Type B pancreatic cell (in vitro differentiated cells): ENCODE measurements around the gene ADAMTS6. TPM values are rescaled to one million over a fixed set of nuclear protein-coding genes. Genes with fewer than 3 reads are reported as not detected.

Source experiments
- DNase-seq: peaks from one replicate; pipeline ENCODE4 v3.0.0; 2021; ENCODE audit warnings: mixed read lengths; ENCODE audit not compliant: unreplicated experiment; ENCODE audit errors: extremely low spot score
- H3K27ac Mint-ChIP-seq: 2 replicates; pipeline ENCODE4 v1.8.0; 2021; ENCODE audit warnings: mild to moderate bottlenecking, mixed read lengths
- H3K27me3 Mint-ChIP-seq: 2 replicates; pipeline ENCODE4 v1.8.0; 2021; ENCODE audit warnings: mixed read lengths
- H3K36me3 Mint-ChIP-seq: 2 replicates; pipeline ENCODE4 v1.8.0; 2021; ENCODE audit warnings: mixed read lengths
- H3K4me1 Mint-ChIP-seq: one replicate; pipeline ENCODE4 v1.8.0; 2021; ENCODE audit warnings: mixed read lengths; ENCODE audit not compliant: unreplicated experiment
- H3K4me3 Mint-ChIP-seq: 2 replicates; pipeline ENCODE4 v1.8.0; 2021; ENCODE audit warnings: mild to moderate bottlenecking, mixed read lengths
- H3K9me3 Mint-ChIP-seq: 2 replicates; pipeline ENCODE4 v1.8.0; 2021; ENCODE audit warnings: mixed read lengths
- total RNA-seq: library from RNA; stranded (reverse); gene quantifications from 2 replicates; pipeline ENCODE4 v1.2.1, GENCODE V29; 2021; ENCODE audit warnings: low replicate concordance
- TF ChIP-seq, protein P1 (sequence below): fragments of 200-600 bp; sonication (generic); conservative IDR thresholded peaks from 2 replicates; pipeline ENCODE4 v1.5.0; 2021; ENCODE audit warnings: antibody characterized with exemption, mild to moderate bottlenecking

Gene ADAMTS6
- total RNA-seq, 1 donor from 2014 or later: 4.2 TPM

DNA sequence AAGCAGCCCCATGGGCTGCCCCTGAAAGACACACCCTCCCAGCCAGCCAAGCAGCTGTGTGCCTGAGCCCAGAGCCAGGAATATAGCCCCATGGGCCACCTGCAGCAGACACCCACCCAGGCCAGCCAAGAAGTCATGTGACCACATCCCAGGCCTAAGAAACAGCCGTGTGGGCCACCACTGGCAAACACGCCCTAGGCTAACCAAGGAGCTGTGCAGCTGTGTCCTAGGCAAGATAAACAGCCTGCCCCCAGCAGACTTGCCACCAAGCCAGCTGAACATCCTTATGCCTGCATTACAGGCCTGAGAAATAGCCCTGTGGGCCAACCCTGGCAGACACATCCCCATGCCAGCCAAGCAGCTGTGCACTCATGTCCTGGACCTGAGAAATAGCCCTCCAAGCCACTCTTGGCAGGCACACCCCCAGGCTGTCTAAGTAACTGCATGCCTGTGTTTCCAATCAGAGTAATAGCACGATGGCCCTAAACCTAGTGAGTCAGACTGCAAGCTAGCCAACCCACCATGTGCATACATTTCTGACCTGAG is 143.0 kb downstream of the ADAMTS6 start:
- no peak overlapping the region for H3K4me3 Mint-ChIP-seq
- H3K27me3 Mint-ChIP-seq: no peaks in the 10 kb centered on the region
- H3K4me1 Mint-ChIP-seq: no peaks in the 10 kb centered on the region
- peaks cover 13% of the 10 kb centered on the region for H3K9me3 Mint-ChIP-seq
- TF ChIP-seq, protein P1, sequence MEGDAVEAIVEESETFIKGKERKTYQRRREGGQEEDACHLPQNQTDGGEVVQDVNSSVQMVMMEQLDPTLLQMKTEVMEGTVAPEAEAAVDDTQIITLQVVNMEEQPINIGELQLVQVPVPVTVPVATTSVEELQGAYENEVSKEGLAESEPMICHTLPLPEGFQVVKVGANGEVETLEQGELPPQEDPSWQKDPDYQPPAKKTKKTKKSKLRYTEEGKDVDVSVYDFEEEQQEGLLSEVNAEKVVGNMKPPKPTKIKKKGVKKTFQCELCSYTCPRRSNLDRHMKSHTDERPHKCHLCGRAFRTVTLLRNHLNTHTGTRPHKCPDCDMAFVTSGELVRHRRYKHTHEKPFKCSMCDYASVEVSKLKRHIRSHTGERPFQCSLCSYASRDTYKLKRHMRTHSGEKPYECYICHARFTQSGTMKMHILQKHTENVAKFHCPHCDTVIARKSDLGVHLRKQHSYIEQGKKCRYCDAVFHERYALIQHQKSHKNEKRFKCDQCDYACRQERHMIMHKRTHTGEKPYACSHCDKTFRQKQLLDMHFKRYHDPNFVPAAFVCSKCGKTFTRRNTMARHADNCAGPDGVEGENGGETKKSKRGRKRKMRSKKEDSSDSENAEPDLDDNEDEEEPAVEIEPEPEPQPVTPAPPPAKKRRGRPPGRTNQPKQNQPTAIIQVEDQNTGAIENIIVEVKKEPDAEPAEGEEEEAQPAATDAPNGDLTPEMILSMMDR: no peak
- no peak for DNase-seq
- H3K27ac Mint-ChIP-seq: no peak overlapping the region
- no peaks in the 10 kb centered on the region for H3K36me3 Mint-ChIP-seq

DNA sequence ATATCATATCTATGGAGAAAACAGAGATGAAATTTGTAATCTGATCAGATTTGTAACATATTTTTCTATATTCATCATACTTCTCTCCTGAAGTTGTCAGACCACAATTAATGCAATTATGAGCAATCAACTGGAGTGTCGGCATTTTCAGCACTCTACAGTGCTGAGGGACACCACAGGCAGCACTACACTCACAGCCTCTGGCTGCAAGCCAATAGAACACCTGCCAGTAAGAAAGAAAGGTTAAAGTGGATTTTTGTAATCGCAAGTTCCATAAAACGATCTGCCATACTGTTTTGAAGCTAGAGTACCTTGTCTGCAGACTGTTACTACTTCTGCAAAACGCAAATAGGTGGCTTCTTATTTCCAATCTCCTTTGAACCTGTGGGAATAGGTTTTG is 147.6 kb downstream of the ADAMTS6 start:
- no peak for DNase-seq
- Mint-ChIP-seq H3K4me1 (no peaks in the 10 kb centered on the region), H3K4me3 (no peak overlapping the region), H3K36me3 (no peaks in the 10 kb centered on the region), H3K27me3 (no peaks in the 10 kb centered on the region), H3K9me3 (no peaks in the 10 kb centered on the region), H3K27ac (no peak overlapping the region)
- TF ChIP-seq, protein P1: no peak

DNA sequence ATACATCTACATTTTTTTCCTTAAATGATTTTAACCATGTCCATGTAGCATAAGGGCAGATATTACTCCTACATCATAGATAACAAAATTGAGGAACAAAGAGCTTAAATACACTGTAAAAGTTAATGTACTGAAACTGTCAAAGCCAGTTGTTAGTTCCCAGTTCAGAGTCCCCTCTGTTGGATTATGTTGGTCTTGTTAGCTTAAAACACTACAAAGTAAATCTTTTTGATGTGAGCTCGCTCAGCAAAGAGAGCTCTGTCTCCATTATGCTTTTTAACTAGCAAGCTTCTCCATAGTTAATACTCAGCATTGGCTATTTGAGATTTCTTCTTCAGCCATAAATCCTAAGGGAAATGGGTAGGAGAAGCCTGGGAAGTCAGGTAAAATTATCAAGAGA is 149.1 kb downstream of the ADAMTS6 start:
- no peaks in the 10 kb centered on the region for H3K27me3 Mint-ChIP-seq
- no peak overlapping the region for H3K4me3 Mint-ChIP-seq
- TF ChIP-seq, protein P1: no peak
- H3K36me3 Mint-ChIP-seq: no peaks in the 10 kb centered on the region
- H3K4me1 Mint-ChIP-seq: peaks cover 3% of the 10 kb centered on the region
- DNase-seq: no peak
- H3K9me3 Mint-ChIP-seq: no peaks in the 10 kb centered on the region
- H3K27ac Mint-ChIP-seq: no peak overlapping the region

DNA sequence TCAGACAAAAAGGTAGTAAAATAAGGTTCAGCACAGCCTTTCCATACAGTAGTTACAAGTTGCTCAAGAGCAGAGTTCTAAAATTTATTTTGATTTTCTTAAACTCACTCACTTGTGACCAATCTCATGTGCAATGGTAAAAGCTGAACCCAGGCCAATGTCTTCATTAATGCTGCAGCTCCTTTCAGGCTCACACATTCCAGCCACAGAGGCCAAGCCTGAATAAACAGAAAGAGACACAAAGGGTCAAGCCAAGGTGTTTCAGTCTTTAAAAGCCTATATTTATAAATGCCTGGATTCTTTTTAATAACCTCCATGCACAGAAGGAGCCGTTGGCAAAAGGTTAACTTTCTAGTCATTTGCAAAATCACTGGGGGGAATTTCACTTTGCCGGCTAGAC is 152.5 kb downstream of the ADAMTS6 start:
- no peaks in the 10 kb centered on the region for H3K9me3 Mint-ChIP-seq
- H3K27ac Mint-ChIP-seq: no peak overlapping the region
- no peak for DNase-seq
- H3K4me1 Mint-ChIP-seq: peaks cover 9% of the 10 kb centered on the region
- no peaks in the 10 kb centered on the region for H3K27me3 Mint-ChIP-seq
- no peaks in the 10 kb centered on the region for H3K36me3 Mint-ChIP-seq
- no peak overlapping the region for H3K4me3 Mint-ChIP-seq
- TF ChIP-seq, protein P1: no peak

DNA sequence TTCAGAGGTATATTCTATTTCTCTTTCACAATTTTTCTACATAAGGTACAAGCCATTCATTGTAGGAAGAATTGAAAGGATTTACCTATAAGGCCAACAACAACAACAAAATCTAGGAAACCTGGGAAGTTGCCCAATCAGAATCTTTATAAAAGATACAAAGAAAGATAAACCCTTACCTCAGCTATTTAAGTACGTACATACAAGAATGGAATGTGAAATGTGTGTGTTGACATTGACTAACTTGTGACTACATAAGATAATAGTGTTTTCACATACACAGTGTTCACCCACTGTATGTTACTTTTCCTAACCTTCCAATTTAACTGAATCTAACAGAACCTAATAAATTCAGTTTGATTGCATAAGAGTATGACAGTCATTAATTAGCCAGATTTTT is 154.1 kb downstream of the ADAMTS6 start:
- Mint-ChIP-seq H3K27me3 (no peaks in the 10 kb centered on the region), H3K27ac (no peak overlapping the region), H3K4me1 (peaks cover 9% of the 10 kb centered on the region), H3K36me3 (no peaks in the 10 kb centered on the region), H3K4me3 (no peak overlapping the region), H3K9me3 (no peaks in the 10 kb centered on the region)
- TF ChIP-seq, protein P1: no peak
- no peak for DNase-seq

DNA sequence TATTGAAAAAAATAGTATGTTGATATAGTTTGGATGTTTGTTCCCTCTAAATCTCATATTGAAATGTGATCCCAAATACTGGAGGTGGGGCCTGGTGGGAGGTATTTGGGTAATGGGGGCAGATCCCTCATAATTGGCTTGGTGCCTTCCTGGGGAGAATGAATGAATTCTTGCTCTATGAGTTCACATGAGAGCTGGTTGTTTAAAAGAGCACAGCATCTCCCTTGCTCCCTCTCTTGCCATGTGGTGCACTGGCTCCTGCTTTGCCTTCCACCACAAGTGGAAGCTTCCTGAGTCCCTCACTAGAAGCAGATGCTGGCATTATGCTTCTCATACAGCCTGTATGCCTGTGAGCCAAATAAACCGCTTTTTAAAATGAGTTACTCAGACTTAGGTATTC is 154.8 kb downstream of the ADAMTS6 start:
- Mint-ChIP-seq H3K36me3 (no peaks in the 10 kb centered on the region), H3K4me3 (no peak overlapping the region), H3K27me3 (no peaks in the 10 kb centered on the region), H3K4me1 (peaks cover 9% of the 10 kb centered on the region), H3K27ac (no peak overlapping the region), H3K9me3 (no peaks in the 10 kb centered on the region)
- no peak for DNase-seq
- TF ChIP-seq, protein P1: no peak
